Right ventricle myocardium inferior (tissue), 1 donor: ENCODE results near the gene KIFC1. TPM values are rescaled to one million over a fixed set of nuclear protein-coding genes. Genes with fewer than 3 reads are reported as not detected.
A peak's percentile ranks its signal among the peaks of the same experiment; 100 is the strongest.
"Not testable (repeated sequence)": the region's sequence is repeated elsewhere in the genome, so short reads cannot be mapped to it uniquely, and the experiment has no call there.

Experiments
- ATAC-seq: fragments of 200-7000 bp; cut with Tn5 transposase; one replicate; pipeline ENCODE4 v1.9.1; 2020; ENCODE audit warnings: mild to moderate bottlenecking, moderate library complexity
- DNase-seq: peaks from one replicate; pipeline ENCODE4 v3.0.0; 2021; ENCODE audit errors: missing footprints
- intact Hi-C: fragments of 100-400 bp; cut with DNase I; formaldehyde crosslinking; loops from one replicate; pipeline ENCODE4 v1.11.0; 2022
- total RNA-seq: library from RNA; stranded (reverse); fragmentation: NEBNext Ultra II Directional; extraction: Animal tissue kit (Norgen Biotek cat#: 25700); gene quantifications from one replicate; pipeline ENCODE4 v1.2.1, GENCODE V29; 2021
- donor health status: DM: no; HTN: yes; CAD: no; lungs with severe emphysema.

Gene KIFC1
- total RNA-seq, 1 donor from 2014 or later, result 1.3 TPM

DNA sequence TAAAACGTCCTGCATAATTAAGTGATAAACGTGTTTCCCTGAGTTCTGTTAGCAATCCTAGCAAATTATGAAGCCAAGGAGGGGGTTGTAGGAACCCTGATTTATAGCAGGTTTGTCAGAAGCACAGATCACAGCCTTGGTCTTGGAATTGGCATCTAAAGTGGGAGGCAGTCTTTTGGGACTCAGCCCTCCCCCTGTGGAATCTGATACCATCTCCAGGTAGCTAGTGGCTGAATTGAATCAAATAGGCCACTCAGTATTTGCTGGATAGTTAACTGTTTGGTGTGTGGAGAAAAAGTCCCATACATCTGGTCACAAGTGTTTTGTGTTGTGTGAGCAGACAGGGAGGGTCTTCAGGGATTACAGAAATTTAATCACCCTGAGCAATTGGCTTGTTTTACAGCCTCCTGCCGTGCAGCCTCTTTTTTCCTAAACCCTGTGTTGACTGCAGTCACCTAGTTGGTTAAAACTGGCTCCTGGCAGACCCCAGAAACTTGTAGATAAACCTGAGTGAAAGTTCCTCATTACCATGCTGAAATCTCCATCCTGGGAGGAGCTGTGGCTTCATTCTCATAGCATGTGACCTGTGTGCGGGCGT lies 19.0 kb upstream of the KIFC1 start:
- DNase-seq (no peak), ATAC-seq (no peak)
- intact Hi-C loops, result no loop called here

DNA sequence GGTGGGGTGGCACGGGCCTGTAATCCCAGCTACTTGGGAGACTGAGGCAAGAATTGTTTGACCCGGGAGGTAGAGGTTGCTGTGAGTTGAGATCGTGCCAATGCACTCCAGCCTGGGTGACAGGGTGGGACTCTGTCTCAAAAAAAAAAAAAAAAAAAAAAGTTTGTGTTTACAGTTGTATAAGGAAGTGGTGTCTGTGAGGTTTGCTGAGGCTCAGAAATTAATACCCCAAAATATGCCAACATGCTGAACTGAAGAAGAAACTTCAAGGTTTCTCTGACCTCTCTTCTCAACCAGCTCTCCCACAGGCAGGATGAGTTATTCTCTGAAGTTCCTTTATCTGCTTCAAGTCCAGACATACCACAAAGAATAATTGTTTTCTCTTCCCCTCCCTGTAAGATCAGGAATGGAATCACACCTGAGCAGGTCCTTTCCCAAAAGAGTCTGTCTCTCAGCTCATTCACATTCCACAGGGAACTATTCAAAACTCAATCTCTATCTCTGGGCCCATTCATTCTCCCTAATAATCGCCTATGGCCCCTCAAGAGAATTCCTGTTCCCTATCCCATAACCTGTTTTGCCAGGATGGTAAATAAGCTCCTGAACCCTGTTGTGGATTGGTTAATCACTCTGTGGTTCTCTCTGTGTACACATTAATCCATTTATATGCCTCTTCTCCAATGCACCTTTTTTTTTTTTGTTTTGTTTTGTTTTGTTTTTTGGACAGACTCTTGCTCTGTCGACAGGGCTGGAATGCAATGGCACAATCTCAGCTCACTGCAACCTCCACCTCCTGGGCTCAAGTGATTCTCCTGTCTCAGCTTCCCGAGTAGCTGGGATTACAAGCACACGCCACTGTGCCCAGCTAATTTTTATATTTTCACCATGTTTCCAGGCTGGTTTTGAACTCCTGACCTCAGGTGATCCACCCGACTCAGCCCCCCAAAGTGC lies 17.4 kb upstream of the KIFC1 start:
- ATAC-seq (no peak), DNase-seq (no peak)
- intact Hi-C loops, result no loop called here

DNA sequence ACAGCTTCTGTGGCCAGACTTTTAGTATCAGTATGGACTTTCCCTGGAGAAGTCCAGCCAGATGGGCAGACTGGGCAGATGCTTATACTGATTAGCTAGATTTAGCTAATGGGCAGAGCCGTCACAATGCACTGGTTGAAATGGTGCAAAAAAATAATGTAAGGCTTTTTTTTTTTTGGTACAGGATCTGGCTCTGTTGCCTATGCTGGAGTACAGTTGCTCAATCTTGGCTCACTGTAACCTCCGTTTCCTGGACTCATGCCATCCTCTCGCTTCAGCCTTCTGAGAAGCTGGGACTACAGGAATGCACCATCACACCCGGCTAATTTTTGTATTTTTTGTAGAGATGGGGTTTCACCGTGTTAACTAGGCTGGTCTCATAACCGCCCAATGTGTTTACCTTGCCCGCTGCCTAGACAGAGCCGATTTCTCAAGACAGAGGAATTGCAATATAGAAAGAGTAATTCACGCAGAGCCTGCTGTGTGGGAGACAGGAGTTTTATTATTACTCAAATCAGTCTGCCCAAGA lies 16.4 kb upstream of the KIFC1 start:
- peak; percentile 92 for ATAC-seq
- intact Hi-C loops, result no loop called here

DNA sequence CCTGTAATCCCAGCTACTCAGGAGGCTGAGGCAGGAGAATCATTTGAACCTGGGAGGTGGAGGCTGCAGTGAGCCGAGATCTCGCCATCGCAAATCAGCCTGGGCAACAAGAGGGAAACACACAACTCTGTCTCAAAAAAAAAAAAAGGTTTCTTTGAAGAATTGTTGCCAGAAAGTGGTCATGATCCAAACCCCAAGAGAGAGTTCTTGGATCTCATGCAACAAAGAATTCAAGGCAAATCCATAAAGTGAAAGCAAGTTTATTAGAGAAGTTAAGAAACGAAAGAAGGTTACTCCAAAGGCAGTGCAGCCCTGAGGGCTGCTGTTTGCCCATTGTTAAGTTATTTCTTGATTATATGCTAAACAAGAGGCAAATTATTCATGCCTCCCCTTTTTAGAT lies 14.5 kb upstream of the KIFC1 start:
- DNase-seq, result no peak
- no peak for ATAC-seq
- intact Hi-C loops, result no loop called here

More for the DNA sequence above, 16.4 kb upstream of the KIFC1 start:
- no peak for DNase-seq

DNA sequence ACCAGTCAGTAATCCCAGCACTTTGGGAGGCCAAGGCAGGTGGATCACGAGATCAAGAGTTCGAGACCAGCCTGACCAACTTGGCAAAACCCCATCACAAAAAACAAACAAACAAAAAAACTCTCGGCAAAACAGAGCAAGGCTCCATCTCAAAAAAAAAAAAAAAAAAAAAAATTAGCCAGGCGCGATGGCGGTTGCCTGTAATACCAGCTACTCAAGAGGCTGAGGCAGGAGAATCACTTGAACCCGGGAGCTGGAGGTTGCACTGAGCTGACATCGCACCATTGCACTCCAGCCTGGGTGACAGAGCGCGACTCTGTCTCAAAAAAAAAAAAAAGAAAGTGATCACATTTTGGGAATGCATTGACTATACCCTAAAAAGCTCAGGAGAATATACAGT lies 12.4 kb upstream of the KIFC1 start:
- ATAC-seq, intact Hi-C loops, DNase-seq: not testable (repeated sequence)

GRCh38 chr6:33380272-33380981 lies 11.2 kb upstream of the KIFC1 start:
- ATAC-seq (no peak), DNase-seq (no peak)
- intact Hi-C loops, result no loop called here

DNA sequence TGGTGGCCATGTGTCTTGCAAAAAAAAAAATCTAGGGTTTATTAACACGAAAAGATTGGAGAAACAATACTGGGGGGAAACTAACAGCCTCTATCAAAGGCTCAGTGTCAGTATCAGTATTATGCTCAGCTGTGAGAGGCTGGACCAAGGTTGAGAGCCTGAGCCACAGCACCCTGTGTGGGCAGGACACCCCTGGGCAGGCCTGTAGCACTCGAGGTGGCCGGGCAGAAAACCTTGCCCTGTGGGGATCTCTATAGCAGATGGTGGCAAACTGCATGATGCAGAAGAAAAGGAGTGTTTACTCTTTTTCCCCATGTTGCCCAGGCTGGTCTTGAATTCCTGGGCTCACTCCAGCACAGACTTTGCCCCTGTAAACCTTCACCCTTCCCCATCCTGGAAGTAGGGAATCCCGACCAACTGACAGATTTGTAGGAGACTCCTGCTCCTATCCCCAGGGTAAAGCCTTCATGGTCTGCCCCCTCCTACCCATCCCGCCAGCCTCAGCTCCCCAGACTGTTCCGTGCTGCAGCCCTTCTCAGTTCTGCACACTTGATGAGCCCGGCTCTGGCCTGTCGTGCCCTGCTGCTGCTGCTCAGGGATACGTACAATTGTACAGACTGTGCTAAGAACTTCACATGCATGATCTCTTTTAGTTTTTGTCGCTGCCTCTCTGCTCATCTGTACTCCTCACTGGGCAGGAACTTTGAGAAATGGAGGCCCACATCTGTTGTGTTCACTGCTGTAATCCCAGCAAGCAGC lies 8.0 kb upstream of the KIFC1 start:
- intact Hi-C loops, result no loop called here
- no peak for DNase-seq
- ATAC-seq, result no peak

- intact Hi-C loops, result no loop called here
- peak; percentile 35 for ATAC-seq
- DNase-seq, result no peak
Observed at GRCh38 chr6:33384581-33385020, 7.0 kb upstream of the KIFC1 start.

DNA sequence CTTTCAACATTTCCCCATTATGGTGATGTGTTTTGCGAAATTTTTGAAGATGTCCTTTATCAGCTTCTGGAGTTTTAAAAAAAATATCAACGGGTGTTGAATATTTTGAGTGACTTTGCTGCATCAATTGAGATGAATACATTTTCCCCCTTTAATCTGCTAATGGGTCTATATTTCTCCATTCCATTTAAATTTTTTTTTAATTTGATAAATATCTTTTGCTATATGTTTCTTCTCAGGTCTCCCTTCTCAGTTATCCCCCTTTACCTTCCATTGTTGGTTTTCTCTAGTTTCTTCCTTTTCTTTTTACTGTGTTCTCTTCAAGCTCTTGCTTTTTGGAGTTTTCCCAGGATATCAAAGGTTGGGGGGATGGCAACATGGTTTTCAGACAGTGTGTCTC lies 1.4 kb upstream of the KIFC1 start:
- intact Hi-C loops, result loop anchor here (2.0 kb wide), 1 partner anchor 35 kb away; no protein-coding TSS in a partner anchor
- ATAC-seq, result no peak

GRCh38 chr6:33390767-33391277 lies 801 bp upstream of the KIFC1 start:
- ATAC-seq, result no peak
- intact Hi-C loops, result loop anchor here (1.0 to 2.0 kb wide), 2 partner anchors 19 to 34 kb away; no protein-coding TSS in a partner anchor
- DNase-seq, result no peak

More for the DNA sequence above, 1.4 kb upstream of the KIFC1 start:
- no peak for DNase-seq

- intact Hi-C loops, result loop anchor here (1.0 to 2.0 kb wide), 2 partner anchors 18 to 33 kb away; no protein-coding TSS in a partner anchor
- no peak for ATAC-seq
- DNase-seq, result no peak
Observed at GRCh38 chr6:33391922-33392594, 435 bp downstream of the KIFC1 start.

DNA sequence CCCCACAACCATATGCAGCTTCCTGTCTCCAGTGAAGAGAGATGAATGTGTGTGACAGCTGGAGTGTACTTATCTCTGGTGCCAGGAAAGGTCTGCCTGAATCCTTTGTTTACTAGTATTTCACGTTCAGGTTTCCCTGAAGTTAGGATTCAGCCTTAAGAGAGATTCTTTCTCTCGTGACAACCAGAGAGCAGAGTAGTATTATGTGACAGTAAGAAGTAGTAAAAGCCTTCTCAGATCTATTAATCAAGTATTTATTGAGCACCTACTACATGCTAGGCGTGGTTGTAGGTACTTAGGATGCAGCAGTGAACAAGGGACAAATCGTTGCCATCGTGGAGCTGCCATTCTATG lies 949 bp downstream of the KIFC1 start:
- ATAC-seq (no peak), DNase-seq (no peak)
- intact Hi-C loops, result no loop called here

- ATAC-seq (no peak), DNase-seq (no peak)
- intact Hi-C loops, result no loop called here
Observed at GRCh38 chr6:33392979-33393378, 1.4 kb downstream of the KIFC1 start.

- DNase-seq, result no peak
- intact Hi-C loops, result no loop called here
Observed at GRCh38 chr6:33397541-33397940, 5.9 kb downstream of the KIFC1 start.

DNA sequence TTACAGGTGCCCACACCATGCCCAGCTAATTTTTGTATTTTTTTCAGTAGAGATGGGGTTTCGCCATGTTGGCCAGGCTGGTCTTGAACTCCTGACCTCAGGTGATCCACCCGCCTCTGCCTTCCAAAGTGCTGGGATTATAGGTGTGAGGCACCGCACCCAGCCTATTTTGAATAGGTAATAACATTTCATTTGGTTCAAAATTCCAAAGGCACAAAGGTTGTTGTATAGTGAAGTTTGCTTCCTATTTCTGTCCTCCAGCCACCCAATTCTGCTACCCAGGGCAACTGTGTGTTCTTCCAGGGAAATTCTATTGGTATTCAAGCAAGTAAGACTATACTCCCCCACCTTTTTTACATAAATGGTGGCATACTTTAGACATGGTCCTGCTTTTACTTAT lies 7.0 kb downstream of the KIFC1 start:
- ATAC-seq, intact Hi-C loops, DNase-seq: not testable (repeated sequence)

More at GRCh38 chr6:33397541-33397940, 5.9 kb downstream of the KIFC1 start:
- ATAC-seq, result no peak

GRCh38 chr6:33399881-33400280 lies 8.3 kb downstream of the KIFC1 start:
- intact Hi-C loops, DNase-seq, ATAC-seq: not testable (repeated sequence)

- DNase-seq (no peak), ATAC-seq (no peak)
- intact Hi-C loops, result no loop called here
Observed at GRCh38 chr6:33404884-33405283, 13.3 kb downstream of the KIFC1 start.
